Activated naive CD8-positive, alpha-beta T cell treated with anti-CD3 and anti-CD28 coated beads, Interleukin-2, amount 10 ng/mL, durations not matched to agents 7 days and 5 days (primary cell): ENCODE results near the gene SEC14L1. TPM values are rescaled to one million over a fixed set of nuclear protein-coding genes. Genes with fewer than 3 reads are reported as not detected.

ENCODE experiments used
- ATAC-seq: fragments of 150-1000 bp; cut with Tn5 transposase; one replicate; pipeline ENCODE4 v1.10.0; 2021; ENCODE audit warnings: low read depth, moderate library complexity
- POLR2A ChIA-PET: fragments of 350-600 bp; sonication (Branson Sonifier 250); formaldehyde crosslinking; loops from one replicate; lab custom pipeline; 2021; ENCODE audit warnings: antibody characterized with exemption; lab: Charles Lee
- DNase-seq: peaks from one replicate; pipeline ENCODE4 v3.0.0; 2021
- H3K27ac Mint-ChIP-seq: one replicate; pipeline ENCODE4 v1.8.0; 2022; ENCODE audit warnings: mild to moderate bottlenecking, mixed read lengths
- H3K27me3 Mint-ChIP-seq: one replicate; pipeline ENCODE4 v1.8.0; 2022; ENCODE audit warnings: mild to moderate bottlenecking, moderate library complexity, mixed read lengths
- H3K36me3 Mint-ChIP-seq: one replicate; pipeline ENCODE4 v1.8.0; 2021; ENCODE audit warnings: mild to moderate bottlenecking, mixed read lengths
- H3K4me1 Mint-ChIP-seq: one replicate; pipeline ENCODE4 v1.8.0; 2021; ENCODE audit warnings: mixed read lengths
- H3K4me3 Mint-ChIP-seq: one replicate; pipeline ENCODE4 v1.8.0; 2022; ENCODE audit warnings: mild to moderate bottlenecking, moderate library complexity, mixed read lengths
- H3K9me3 Mint-ChIP-seq: one replicate; pipeline ENCODE4 v1.8.0; 2021; ENCODE audit warnings: mixed read lengths
- total RNA-seq, 2 experiments: library from RNA; stranded (reverse); gene quantifications; one replicate each; pipeline ENCODE4 v1.2.3, GENCODE V29; 2021

SEC14L1 gene
- total RNA-seq, 2 experiments from 2014 or later: 74.6 to 77.5 TPM

DNA sequence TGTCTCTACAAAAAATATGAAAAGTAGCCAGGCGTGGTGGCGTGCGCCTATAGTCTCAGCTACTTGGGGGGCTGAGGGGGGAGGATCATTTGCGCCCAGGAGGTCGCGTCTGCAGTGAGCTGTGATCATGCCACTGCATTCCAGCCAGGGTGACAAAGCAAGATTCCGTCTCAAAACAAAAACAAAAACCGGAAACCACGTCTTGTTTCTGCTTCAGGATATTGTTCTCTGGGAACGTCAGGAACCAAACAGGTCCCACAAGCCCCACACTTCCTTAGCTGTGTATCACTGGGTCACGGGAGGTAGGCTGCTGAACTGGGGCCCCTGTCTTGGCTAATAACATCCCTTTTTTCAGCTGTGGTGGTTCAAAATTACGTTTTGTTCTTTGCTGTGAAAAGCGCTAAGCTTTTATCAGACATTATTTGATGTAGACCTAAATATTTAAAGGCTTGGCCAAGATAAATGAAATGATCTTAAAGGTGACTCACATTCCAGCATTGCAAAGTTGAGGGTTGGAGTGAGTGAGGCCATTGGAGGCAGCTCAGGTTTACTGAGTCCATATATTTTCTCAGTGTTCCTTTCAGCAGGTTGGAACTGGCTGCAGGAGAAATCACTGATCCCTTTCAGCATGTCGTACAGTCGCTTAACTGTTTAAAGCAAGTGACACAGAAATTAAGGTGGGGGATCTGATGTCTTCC lies 16.4 kb upstream of the SEC14L1 start:
- no peaks in the 10 kb centered on the region for H3K27me3 Mint-ChIP-seq
- ATAC-seq (no peak), DNase-seq (no peak)
- no peaks in the 10 kb centered on the region for H3K9me3 Mint-ChIP-seq
- peaks cover 32% of the 10 kb centered on the region for H3K4me1 Mint-ChIP-seq
- H3K4me3 Mint-ChIP-seq: no peak overlapping the region
- no peak overlapping the region for H3K27ac Mint-ChIP-seq
- POLR2A ChIA-PET: interaction anchor here (1.2 to 1.4 kb wide), 4 partner anchors 15 to 17 kb away, joined by 3 to 4 read pairs (median 4); partner anchors contain the start of gene SEC14L1
- H3K36me3 Mint-ChIP-seq: peaks cover 2% of the 10 kb centered on the region

DNA sequence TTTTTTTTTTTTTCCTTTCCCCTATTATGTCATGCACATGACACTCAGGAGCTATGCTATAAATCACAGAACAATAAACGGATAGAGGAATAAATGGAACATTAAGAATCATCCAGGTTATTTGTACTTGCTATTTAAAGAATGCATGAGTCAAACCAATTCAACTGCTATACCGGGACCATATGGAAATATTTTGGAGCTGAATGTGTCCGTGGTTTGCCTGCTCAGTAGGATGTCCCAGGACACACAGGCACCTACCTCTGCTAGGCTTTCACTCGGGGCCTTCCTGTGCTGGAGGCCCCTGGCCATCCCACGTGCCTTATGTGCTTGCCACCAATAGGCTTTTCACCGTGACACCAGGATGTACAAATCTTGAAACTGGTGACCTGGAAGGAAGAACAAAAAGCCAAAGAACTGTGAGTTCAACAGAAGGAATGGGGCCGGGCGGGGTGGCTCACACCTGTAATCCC lies 15.3 kb upstream of the SEC14L1 start:
- Mint-ChIP-seq H3K4me1 (peaks cover 37% of the 10 kb centered on the region), H3K27ac (no peak overlapping the region), H3K36me3 (peaks cover 3% of the 10 kb centered on the region), H3K27me3 (no peaks in the 10 kb centered on the region), H3K4me3 (no peak overlapping the region), H3K9me3 (no peaks in the 10 kb centered on the region)
- POLR2A ChIA-PET: interaction anchor here (1.4 kb wide), 1 partner anchor 18 kb away, joined by 4 read pairs; no protein-coding TSS in a partner anchor
- ATAC-seq (no peak), DNase-seq (no peak)

DNA sequence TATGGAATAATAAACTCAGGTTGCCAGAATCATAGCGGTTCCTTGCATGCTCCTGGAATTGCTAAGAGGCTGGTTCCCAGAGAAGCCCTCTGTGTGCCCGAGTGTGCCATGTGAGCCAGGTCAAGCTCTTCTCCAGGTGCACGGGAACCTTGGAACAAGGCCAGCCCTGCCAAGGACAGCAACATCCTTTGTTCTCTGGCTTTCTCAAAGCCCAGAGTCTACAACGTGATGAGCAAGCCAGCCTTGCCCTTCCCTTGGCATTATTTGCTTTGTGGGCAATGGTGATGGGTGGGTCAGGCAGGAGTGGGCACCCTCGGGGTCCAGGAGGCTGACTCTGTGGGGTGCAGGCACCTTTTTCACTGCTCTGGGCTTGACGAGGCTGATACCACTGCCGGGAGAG lies 14.2 kb upstream of the SEC14L1 start:
- POLR2A ChIA-PET: interaction anchor here (2.3 to 5.9 kb wide), 2 partner anchors 13 to 16 kb away, joined by 27 to 100 read pairs; partner anchors contain the start of gene SEC14L1
- Mint-ChIP-seq H3K27me3 (no peaks in the 10 kb centered on the region), H3K4me1 (peaks cover 37% of the 10 kb centered on the region), H3K36me3 (peaks cover 3% of the 10 kb centered on the region), H3K4me3 (no peak overlapping the region), H3K27ac (no peak overlapping the region), H3K9me3 (no peaks in the 10 kb centered on the region)
- ATAC-seq: no peak
- DNase-seq: no peak

- peaks cover 3% of the 10 kb centered on the region for H3K36me3 Mint-ChIP-seq
- peak; percentile 95 for ATAC-seq
- DNase-seq: peak; percentile 73
- H3K4me3 Mint-ChIP-seq: peak overlapping the region; percentile 76
- POLR2A ChIA-PET: interaction anchor here (0.6 to 5.9 kb wide), 11 partner anchors 12 to 390 kb away, joined by 3 to 100 read pairs (median 4); partner anchors contain the start of genes MFSD11 and SEC14L1
- no peaks in the 10 kb centered on the region for H3K9me3 Mint-ChIP-seq
- H3K27ac Mint-ChIP-seq: peak overlapping the region; percentile 93
- no peaks in the 10 kb centered on the region for H3K27me3 Mint-ChIP-seq
- H3K4me1 Mint-ChIP-seq: peaks cover 37% of the 10 kb centered on the region
Observed at GRCh38 chr17:77127735-77128361, 12.9 kb upstream of the SEC14L1 start.

GRCh38 chr17:77128896-77129567 lies 11.7 kb upstream of the SEC14L1 start:
- ATAC-seq (no peak), DNase-seq (no peak)
- no peaks in the 10 kb centered on the region for H3K27me3 Mint-ChIP-seq
- peak overlapping the region; percentile 59 for H3K27ac Mint-ChIP-seq
- H3K9me3 Mint-ChIP-seq: no peaks in the 10 kb centered on the region
- POLR2A ChIA-PET: interaction anchor here (0.6 to 5.9 kb wide), 4 partner anchors 11 to 289 kb away, joined by 3 to 100 read pairs (median 18); partner anchors contain the start of gene SEC14L1
- peak overlapping the region; percentile 28 for H3K4me3 Mint-ChIP-seq
- peaks cover 3% of the 10 kb centered on the region for H3K36me3 Mint-ChIP-seq
- H3K4me1 Mint-ChIP-seq: peaks cover 37% of the 10 kb centered on the region

DNA sequence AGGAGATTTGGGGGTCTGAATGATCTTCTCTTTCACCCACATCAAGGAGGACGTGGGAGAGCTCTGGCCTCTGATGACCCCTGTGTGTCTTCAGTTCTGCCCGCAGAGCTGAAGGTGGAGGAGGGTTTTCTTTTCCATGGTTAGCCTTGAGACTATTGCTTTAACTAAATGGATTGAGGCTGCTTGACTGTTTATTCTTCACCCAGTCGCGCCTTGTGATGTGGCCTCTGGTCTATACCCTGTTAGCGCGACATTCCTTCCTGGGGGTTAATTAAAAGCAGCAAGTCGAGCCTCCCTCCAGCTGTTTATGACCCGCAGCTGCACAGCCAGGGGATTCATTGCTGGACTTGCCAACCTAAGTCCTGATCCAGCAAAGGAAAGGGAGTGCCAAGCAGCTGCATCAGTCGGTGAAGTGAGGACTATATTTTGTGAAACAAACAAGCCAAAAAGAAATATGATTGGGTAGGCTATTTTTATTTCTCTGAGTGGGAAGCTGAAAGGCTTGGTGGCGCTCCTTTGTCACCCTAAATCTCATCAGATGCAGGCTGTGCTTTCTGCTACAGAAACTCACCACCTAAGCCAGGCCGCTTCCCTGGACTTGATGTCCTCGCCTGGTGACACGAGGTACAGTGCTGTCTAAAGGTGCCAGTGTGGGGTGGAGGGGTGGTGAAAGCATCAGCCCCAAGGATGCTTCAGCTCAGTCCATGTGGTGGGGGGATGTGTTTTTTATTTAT lies 11.0 kb upstream of the SEC14L1 start:
- H3K36me3 Mint-ChIP-seq: peaks cover 4% of the 10 kb centered on the region
- H3K27me3 Mint-ChIP-seq: no peaks in the 10 kb centered on the region
- peak overlapping the region; percentile 65 for H3K27ac Mint-ChIP-seq
- H3K9me3 Mint-ChIP-seq: no peaks in the 10 kb centered on the region
- POLR2A ChIA-PET: interaction anchor here (5.9 kb wide), 1 partner anchor 10 kb away, joined by 100 read pairs; the partner anchor contains the start of gene SEC14L1
- H3K4me3 Mint-ChIP-seq: no peak overlapping the region
- no peak for DNase-seq
- no peak for ATAC-seq
- H3K4me1 Mint-ChIP-seq: peaks cover 34% of the 10 kb centered on the region

GRCh38 chr17:77130525-77130924 lies 10.2 kb upstream of the SEC14L1 start:
- POLR2A ChIA-PET: interaction anchor here (0.9 to 5.9 kb wide), 2 partner anchors 9 to 52 kb away, joined by 4 to 100 read pairs; partner anchors contain the start of gene SEC14L1
- no peaks in the 10 kb centered on the region for H3K9me3 Mint-ChIP-seq
- peaks cover 34% of the 10 kb centered on the region for H3K4me1 Mint-ChIP-seq

DNA sequence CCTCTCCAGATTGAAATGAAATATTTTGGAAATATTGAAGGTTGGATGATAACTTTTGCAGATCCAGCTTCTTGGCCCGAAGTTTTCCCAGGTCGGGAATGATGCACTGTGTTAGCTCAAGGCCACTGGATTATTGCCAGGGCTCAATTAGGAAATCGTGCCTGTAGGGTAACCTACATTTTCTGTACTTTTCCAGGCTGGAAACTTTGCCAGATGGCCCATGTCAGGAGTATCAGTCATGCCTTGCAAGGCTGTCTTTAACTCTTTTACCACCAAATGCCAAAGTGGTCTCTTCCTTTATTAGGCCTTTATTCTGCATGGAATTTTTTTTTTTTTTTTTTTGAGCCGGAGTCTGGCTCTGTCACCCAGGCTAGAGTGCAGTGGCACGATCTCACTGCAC lies 8.9 kb upstream of the SEC14L1 start:
- no peaks in the 10 kb centered on the region for H3K27me3 Mint-ChIP-seq
- POLR2A ChIA-PET: interaction anchor here (5.9 kb wide), 1 partner anchor 8 kb away, joined by 100 read pairs; the partner anchor contains the start of gene SEC14L1
- peaks cover 34% of the 10 kb centered on the region for H3K4me1 Mint-ChIP-seq
- peaks cover 6% of the 10 kb centered on the region for H3K9me3 Mint-ChIP-seq
- peaks cover 7% of the 10 kb centered on the region for H3K36me3 Mint-ChIP-seq
- DNase-seq: no peak
- no peak for ATAC-seq
- H3K27ac Mint-ChIP-seq: no peak overlapping the region
- no peak overlapping the region for H3K4me3 Mint-ChIP-seq

More at GRCh38 chr17:77130525-77130924, 10.2 kb upstream of the SEC14L1 start:
- Mint-ChIP-seq H3K36me3 (peaks cover 5% of the 10 kb centered on the region), H3K4me3 (no peak overlapping the region), H3K27me3 (no peaks in the 10 kb centered on the region), H3K27ac (no peak overlapping the region)
- DNase-seq: no peak
- no peak for ATAC-seq

GRCh38 chr17:77132411-77133086 lies 8.2 kb upstream of the SEC14L1 start:
- POLR2A ChIA-PET: interaction anchor here (5.9 kb wide), 1 partner anchor 7 kb away, joined by 100 read pairs; the partner anchor contains the start of gene SEC14L1
- H3K27ac Mint-ChIP-seq: no peak overlapping the region
- H3K4me1 Mint-ChIP-seq: peaks cover 28% of the 10 kb centered on the region
- H3K9me3 Mint-ChIP-seq: peaks cover 9% of the 10 kb centered on the region
- DNase-seq (no peak), ATAC-seq (no peak)
- peaks cover 12% of the 10 kb centered on the region for H3K36me3 Mint-ChIP-seq
- H3K4me3 Mint-ChIP-seq: no peak overlapping the region
- H3K27me3 Mint-ChIP-seq: no peaks in the 10 kb centered on the region

DNA sequence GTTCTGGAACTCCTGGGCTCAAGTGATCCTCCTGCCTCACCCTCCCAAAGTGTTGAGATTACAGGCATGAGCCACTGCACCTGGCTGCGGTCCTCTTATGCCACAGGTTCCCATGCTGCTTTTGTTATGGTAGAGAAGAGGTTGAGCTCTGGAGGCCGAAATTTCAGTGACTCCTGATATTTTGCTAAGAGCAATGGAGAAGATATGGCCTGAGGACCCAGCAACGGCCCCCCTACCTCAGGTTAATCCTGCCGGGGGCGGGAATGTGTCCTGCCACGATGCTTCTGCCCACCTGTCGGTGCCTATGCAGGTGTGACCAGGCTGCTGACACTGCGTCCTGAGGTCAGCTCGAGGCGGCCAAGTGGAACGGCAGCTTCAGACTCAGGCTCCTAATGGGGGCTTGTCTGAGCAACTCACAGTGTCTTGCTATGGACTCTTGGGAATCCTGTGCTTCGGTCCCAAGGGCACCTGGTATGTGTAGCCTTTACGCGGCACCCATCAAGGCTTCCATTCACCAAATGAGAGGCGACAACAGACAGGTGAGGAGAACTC lies 7.6 kb upstream of the SEC14L1 start:
- H3K9me3 Mint-ChIP-seq: peaks cover 15% of the 10 kb centered on the region
- POLR2A ChIA-PET: interaction anchor here (0.7 kb wide), 1 partner anchor 462 kb away, joined by 4 read pairs; no protein-coding TSS in a partner anchor
- ATAC-seq (no peak), DNase-seq (no peak)
- H3K36me3 Mint-ChIP-seq: peaks cover 18% of the 10 kb centered on the region
- peaks cover 28% of the 10 kb centered on the region for H3K4me1 Mint-ChIP-seq
- H3K4me3 Mint-ChIP-seq: no peak overlapping the region
- no peaks in the 10 kb centered on the region for H3K27me3 Mint-ChIP-seq
- no peak overlapping the region for H3K27ac Mint-ChIP-seq

- ATAC-seq: no peak
- H3K4me1 Mint-ChIP-seq: peaks cover 23% of the 10 kb centered on the region
- H3K9me3 Mint-ChIP-seq: peaks cover 16% of the 10 kb centered on the region
- H3K27me3 Mint-ChIP-seq: no peaks in the 10 kb centered on the region
- POLR2A ChIA-PET: interaction anchor here (7.1 kb wide), 1 partner anchor 7 kb away, joined by 100 read pairs; no protein-coding TSS in a partner anchor
- H3K27ac Mint-ChIP-seq: peak overlapping the region; percentile 4
- DNase-seq: no peak
- no peak overlapping the region for H3K4me3 Mint-ChIP-seq
- peaks cover 25% of the 10 kb centered on the region for H3K36me3 Mint-ChIP-seq
Observed at GRCh38 chr17:77136420-77136767, 4.4 kb upstream of the SEC14L1 start.
